K562 (cell line): ENCODE data around the gene OSBPL1A. TPM values are rescaled to one million over a fixed set of nuclear protein-coding genes. Genes with fewer than 3 reads are reported as not detected.

Source experiments
- ATAC-seq: fragments of 200-7000 bp; cut with Tn5 transposase; 3 replicates; pipeline ENCODE4 v1.9.1; 2020; ENCODE audit warnings: moderate library complexity
- BruUV-seq: library from RNA; stranded (reverse); fragments of 400-500 nt; replicated peaks from 2 replicates; lab custom pipeline; 2021; lab: Mats Ljungman, UMichigan
- CTCF ChIA-PET: fragments of 300-600 bp; formaldehyde crosslinking; extraction: SDS; loops from one replicate; lab custom pipeline; 2021; ENCODE audit warnings: low intra/inter-chr PET ratio; lab: Yijun Ruan, JAX
- POLR2A ChIA-PET: fragments of 300-600, 350-650 bp; sonication (Branson Sonifier 250); formaldehyde crosslinking; extraction: SDS; loops from one replicate; lab custom pipeline; 2021; ENCODE audit warnings: antibody characterized with exemption, inconsistent platforms; lab: Yijun Ruan, JAX
- DNase-seq, 4 experiments: peaks; one replicate each; pipeline versions ENCODE4 v3.0.0 to v3.0.0-alpha.2; 2011 to 2018; ENCODE audit warnings: low spot score in 3 of 4, mixed read lengths in 3 of 4; ENCODE audit errors: extremely low read depth in 1 of 4
- FAIRE-seq: peaks from 2 replicates; lab custom pipeline; 2011; peaks lifted over from hg19 to GRCh38; lab: Jason Lieb, UNC
- H2AFZ ChIP-seq: 2 replicates; pipeline ENCODE4 v1.6.0; 2011; ENCODE audit warnings: low read depth, low read length, control low read depth, inconsistent platforms
- H3K27ac ChIP-seq: fragments of 200-600 bp; 3 replicates; pipeline ENCODE4 v1.8.0; 2011; ENCODE audit warnings: low read depth, mild to moderate bottlenecking, control low read depth, inconsistent platforms, low read length, moderate library complexity, mixed read lengths; ENCODE audit errors: extremely low read depth
- H3K27me3 ChIP-seq, 2 experiments: fragments of 300-600 bp in 1 of 2; 2 replicates in 1 of 2; 3 replicates in 1 of 2; pipeline versions ENCODE4 v1.6.0 to v1.8.0; 2011; ENCODE audit warnings: inconsistent platforms in 2 of 2, low read length in 2 of 2, mild to moderate bottlenecking in 1 of 2, mixed read lengths in 1 of 2, moderate library complexity in 1 of 2; ENCODE audit not compliant: control insufficient read depth in 2 of 2, insufficient read depth in 2 of 2
- H3K36me3 ChIP-seq: fragments of 300-600 bp; 3 replicates; pipeline ENCODE4 v1.8.0; 2011; ENCODE audit warnings: mild to moderate bottlenecking, low read length, inconsistent platforms; ENCODE audit not compliant: control insufficient read depth, insufficient read depth
- H3K4me1 ChIP-seq, 2 experiments: fragments of 200-600 bp in 1 of 2; replicated peaks in 1 of 2; 2 replicates in 1 of 2; 3 replicates in 1 of 2; pipeline versions ENCODE4 v1.5.1 to v1.8.0; 2011; ENCODE audit warnings: inconsistent platforms in 2 of 2, low read length in 2 of 2, mild to moderate bottlenecking in 1 of 2, mixed read lengths in 1 of 2, moderate library complexity in 1 of 2; ENCODE audit not compliant: control insufficient read depth in 2 of 2, insufficient read depth in 2 of 2
- H3K4me2 ChIP-seq: 2 replicates; pipeline ENCODE4 v1.6.1; 2011; ENCODE audit warnings: low read length, control low read depth, inconsistent platforms, mixed read lengths; ENCODE audit not compliant: insufficient read depth
- H3K4me3 ChIP-seq: fragments of 200-600 bp; sonication (generic), shearing (Covaris generic); 2 replicates; pipeline ENCODE4 v1.5.1; 2016; ENCODE audit warnings: control low read depth, inconsistent platforms
- H3K79me2 ChIP-seq: fragments of 200-600 bp; 3 replicates; pipeline ENCODE4 v1.8.0; 2011; ENCODE audit warnings: low read length, inconsistent platforms; ENCODE audit not compliant: control insufficient read depth, insufficient read depth
- H3K9ac ChIP-seq, 2 experiments: 2 replicates each; pipeline versions ENCODE4 v1.6.0 to v1.6.1; 2011; ENCODE audit warnings: low read depth in 2 of 2, low read length in 2 of 2, control low read depth in 1 of 2, inconsistent platforms in 1 of 2, mild to moderate bottlenecking in 1 of 2, mixed read lengths in 1 of 2; ENCODE audit not compliant: insufficient read depth in 1 of 2
- H3K9me1 ChIP-seq: one replicate; pipeline ENCODE4 v1.6.0; 2011; ENCODE audit warnings: inconsistent platforms, mild to moderate bottlenecking, low read length, moderate library complexity; ENCODE audit not compliant: control insufficient read depth, insufficient read depth
- H3K9me3 ChIP-seq: replicated peaks from 2 replicates; pipeline ENCODE4 v1.5.1; 2011; ENCODE audit warnings: low read depth, low read length, inconsistent platforms; ENCODE audit not compliant: control insufficient read depth, insufficient read depth
- H4K20me1 ChIP-seq: replicated peaks from 2 replicates; pipeline ENCODE4 v1.6.1; 2011; ENCODE audit warnings: low read length, inconsistent platforms, mixed read lengths; ENCODE audit not compliant: control insufficient read depth, insufficient read depth
- PRPF4 ChIP-seq: fragments of 200-400 bp; formaldehyde crosslinking; IDR thresholded peaks from one replicate; pipeline ENCODE4 v1.6.1; 2017; ENCODE audit warnings: low read length, low read depth, mild to moderate bottlenecking; ENCODE audit not compliant: insufficient read depth, poor library complexity, severe bottlenecking
- TFE3 ChIP-seq: fragments of 450-650 bp; formaldehyde crosslinking; IDR thresholded peaks from 2 replicates; pipeline ENCODE4 v1.4.0; 2020; ENCODE audit warnings: mild to moderate bottlenecking, mixed read lengths
- WGBS: fragments of 100-300 bp; shearing (Covaris generic); methylation state at CpG from one replicate; pipeline ENCODE4 v1.1.6; 2016; ENCODE audit warnings: low coverage, mixed read lengths; ENCODE audit not compliant: insufficient coverage; ENCODE audit errors: missing lambda C conversion rate; 5-methylcytosine and 5-hydroxymethylcytosine counted together
- in situ Hi-C: fragments of 300-500 bp; cut with MboI; formaldehyde crosslinking; loops from 4 replicates; pipeline ENCODE4 v1.15.0; 2018; ENCODE audit warnings: inconsistent platforms, mixed read lengths
- intact Hi-C: fragments of 100-400 bp; cut with micrococcal nuclease; formaldehyde crosslinking; loops from 2 replicates; pipeline ENCODE4 v1.14.2; 2022
- polyA plus RNA-seq, 8 experiments: library from polyadenylated mRNA; depleted of rRNA in 4 of 8; stranded (reverse) in 5 of 8; unstranded in 3 of 8; fragments of >200 nt; fragmentation: Nextera tagmentation in 2 of 8; fragmentation: Illumina TruSeq in 1 of 8; extraction: Ambion mirVana in 2 of 8; extraction: Trizol in 1 of 8; gene quantifications; 2 replicates each; pipeline versions ENCODE4 v1.2.1 to v1.2.3, GENCODE V29; 2011 to 2014; ENCODE audit warnings: inconsistent platforms in 1 of 8, missing spikeins in 1 of 8
- total RNA-seq, 7 experiments: library from RNA; depleted of rRNA in 6 of 7; stranded (reverse); fragments of >200 nt in 6 of 7; fragmentation: Illumina TruSeq in 2 of 7; extraction: Trizol in 2 of 7; gene quantifications; 2 replicates each; pipeline versions ENCODE4 v1.2.1 to v1.2.3, GENCODE V29; 2011 to 2021; ENCODE audit warnings: low replicate concordance in 1 of 7

Gene OSBPL1A
- total and polyA plus RNA-seq, 9 of the 15 experiments (the other 6 are each of a cell fraction or from before 2014, with no cell fraction given) = 0.40 to 0.49 TPM; not detected in 7

GRCh38 chr18:24201699-24202687 is 195.6 kb downstream of the OSBPL1A start:
- intact Hi-C loops = no loop called here
- H3K9me3 ChIP-seq = no peaks in the 10 kb centered on the region
- H2AFZ ChIP-seq = no peak overlapping the region
- no peaks in the 10 kb centered on the region for H3K36me3 ChIP-seq
- ChIA-PET CTCF (no interaction called here), POLR2A (interaction anchor here (0.6 kb wide), 1 partner anchor 12 kb away, joined by 3 read pairs; no protein-coding TSS in a partner anchor)
- no TSS peak for BruUV-seq
- H3K4me3 ChIP-seq = no peak overlapping the region
- H3K27me3 ChIP-seq = peaks cover 0 to 2% of the 10 kb centered on the region in 2 experiments; a peak in 3 of 5 replicates
- no peaks in the 10 kb centered on the region for H3K4me1 ChIP-seq
- no peaks in the 10 kb centered on the region for H3K79me2 ChIP-seq
- H4K20me1 ChIP-seq = no peaks in the 10 kb centered on the region
- no peaks in the 10 kb centered on the region for H3K9me1 ChIP-seq
- no peak overlapping the region for H3K27ac ChIP-seq
- peak; percentile 15 for FAIRE-seq
- no peak overlapping the region for H3K9ac ChIP-seq
- 1% methylated on average over 8 of the region's 8 CpGs for WGBS
- no peak for TF ChIP-seq PRPF4
- peak; percentile 48 for TF ChIP-seq TFE3 (CRISPR knock-in tag)
- TF ChIP-seq, all 486 proteins: peak for 1
- in situ Hi-C loops = no loop called here
- DNase-seq (no peak), ATAC-seq (no peak)
- H3K4me2 ChIP-seq = no peak overlapping the region
